ENCODE measurements around the gene GPR137.

Gene GPR137

GRCh38 chr11:64284962-64285884 is at the start of gene GPR137:
Gene GPR137 (plus strand): TSS chr11:64285848. CDS start chr11:64286525, 677 bp downstream.
- Histone ChIP-seq H3K27me3 (ENCODE audit: insufficient read depth, insufficient read length) (peaks cover 12% of the 10 kb centered on the region), H3K9me3 (ENCODE audit: insufficient read depth, low read length) (no peaks in the 10 kb centered on the region), H3K36me3 (ENCODE audit: insufficient read depth, insufficient read length, low read length) (peaks cover 23% of the 10 kb centered on the region), H3K4me1 (ENCODE audit: insufficient read depth, insufficient read length) (peaks cover 2% of the 10 kb centered on the region), H3K4me3 (ENCODE audit: insufficient read length, low read depth) (peak within 1 kb of the TSS; percentile 75), H3K9ac (ENCODE audit: insufficient read length, low read depth) (peak within 1 kb of the TSS; percentile 93)
- DNase-seq (ENCODE audit: low read depth, low spot score) = no peak
- peak; percentile 84 for TF ChIP-seq YY1 (IDR thresholded peaks at IDR 0.05; ENCODE audit: insufficient read depth, insufficient read length)
- no peak for TF ChIP-seq SUZ12 (IDR thresholded peaks at IDR 0.05; ENCODE audit: extremely low read depth, insufficient read depth, insufficient read length)

GRCh38 chr11:64237484-64237951 is 48.1 kb upstream of the GPR137 start:
- peaks cover 21% of the 10 kb centered on the region for H3K4me1 ChIP-seq (ENCODE audit: insufficient read depth, insufficient read length)
- H3K9ac ChIP-seq (ENCODE audit: insufficient read length, low read depth) = no peak overlapping the region
- peaks cover 9% of the 10 kb centered on the region for H3K27me3 ChIP-seq (ENCODE audit: insufficient read depth, insufficient read length)
- no peaks in the 10 kb centered on the region for H3K9me3 ChIP-seq (ENCODE audit: insufficient read depth, low read length)
- H3K4me3 ChIP-seq (ENCODE audit: insufficient read length, low read depth) = no peak overlapping the region
- no peak for DNase-seq (ENCODE audit: low read depth, low spot score)
- H3K36me3 ChIP-seq (ENCODE audit: insufficient read depth, insufficient read length, low read length) = peaks cover 27% of the 10 kb centered on the region
- TF ChIP-seq YY1 (IDR thresholded peaks at IDR 0.05; ENCODE audit: insufficient read depth, insufficient read length) (no peak), ZNF274 (IDR thresholded peaks at IDR 0.05; ENCODE audit: low read depth, low read length) (no peak), SUZ12 (IDR thresholded peaks at IDR 0.05; ENCODE audit: extremely low read depth, insufficient read depth, insufficient read length) (no peak)

DNA sequence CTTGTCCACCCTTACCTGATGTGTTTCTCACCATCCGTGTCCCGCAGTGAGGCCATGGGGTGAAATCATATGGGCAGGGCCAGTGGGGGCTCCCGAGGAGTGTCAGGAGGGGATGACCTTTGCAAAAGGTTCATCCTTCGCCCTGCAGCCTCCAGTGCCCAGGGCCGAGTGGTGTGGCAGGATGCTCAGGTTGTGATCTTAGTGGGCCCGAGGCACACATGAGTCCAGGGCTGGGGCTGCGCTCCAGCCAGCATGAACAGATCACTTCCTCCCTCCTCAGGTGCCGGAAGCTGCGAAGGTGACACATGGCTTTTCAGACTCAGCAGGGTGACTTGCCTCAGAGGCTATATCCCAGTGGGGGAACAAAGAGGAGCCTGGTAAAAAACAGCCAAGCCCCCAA is 47.6 kb upstream of the GPR137 start:
- DNase-seq (ENCODE audit: low read depth, low spot score) = no peak
- H3K27me3 ChIP-seq (ENCODE audit: insufficient read depth, insufficient read length) = peaks cover 4% of the 10 kb centered on the region
- peaks cover 19% of the 10 kb centered on the region for H3K4me1 ChIP-seq (ENCODE audit: insufficient read depth, insufficient read length)
- no peak overlapping the region for H3K4me3 ChIP-seq (ENCODE audit: insufficient read length, low read depth)
- H3K36me3 ChIP-seq (ENCODE audit: insufficient read depth, insufficient read length, low read length) = peaks cover 31% of the 10 kb centered on the region
- H3K9ac ChIP-seq (ENCODE audit: insufficient read length, low read depth) = peak overlapping the region; percentile 11
- TF ChIP-seq YY1 (IDR thresholded peaks at IDR 0.05; ENCODE audit: insufficient read depth, insufficient read length) (no peak), ZNF274 (IDR thresholded peaks at IDR 0.05; ENCODE audit: low read depth, low read length) (no peak), SUZ12 (IDR thresholded peaks at IDR 0.05; ENCODE audit: extremely low read depth, insufficient read depth, insufficient read length) (no peak)
- H3K9me3 ChIP-seq (ENCODE audit: insufficient read depth, low read length) = no peaks in the 10 kb centered on the region

DNA sequence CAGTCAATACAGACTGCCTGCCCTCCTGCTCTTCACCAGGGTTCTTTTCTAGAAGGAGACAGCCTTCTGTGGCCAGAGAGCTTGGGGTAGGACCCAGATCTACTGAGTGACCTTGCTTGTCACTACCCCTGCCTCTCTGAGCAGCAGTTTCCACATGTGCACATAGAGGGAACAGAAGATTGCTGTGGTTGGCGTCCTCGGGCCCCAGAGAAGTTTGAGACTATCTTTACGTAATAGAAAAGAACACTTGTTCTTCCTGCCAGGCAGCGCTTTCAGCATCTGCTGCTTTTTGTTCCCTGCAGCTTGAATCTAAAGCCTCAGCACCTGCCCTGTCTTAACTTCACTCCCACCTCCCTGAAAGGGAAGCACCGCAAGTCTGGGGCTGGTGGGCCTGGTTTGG is 46.6 kb upstream of the GPR137 start:
- Histone ChIP-seq H3K4me1 (ENCODE audit: insufficient read depth, insufficient read length) (peaks cover 28% of the 10 kb centered on the region), H3K27me3 (ENCODE audit: insufficient read depth, insufficient read length) (no peaks in the 10 kb centered on the region), H3K36me3 (ENCODE audit: insufficient read depth, insufficient read length, low read length) (peaks cover 40% of the 10 kb centered on the region), H3K4me3 (ENCODE audit: insufficient read length, low read depth) (no peak overlapping the region), H3K9me3 (ENCODE audit: insufficient read depth, low read length) (no peaks in the 10 kb centered on the region), H3K9ac (ENCODE audit: insufficient read length, low read depth) (no peak overlapping the region)
- DNase-seq (ENCODE audit: low read depth, low spot score) = no peak
- TF ChIP-seq ZNF274 (IDR thresholded peaks at IDR 0.05; ENCODE audit: low read depth, low read length) (no peak), SUZ12 (IDR thresholded peaks at IDR 0.05; ENCODE audit: extremely low read depth, insufficient read depth, insufficient read length) (no peak), YY1 (IDR thresholded peaks at IDR 0.05; ENCODE audit: insufficient read depth, insufficient read length) (no peak)

DNA sequence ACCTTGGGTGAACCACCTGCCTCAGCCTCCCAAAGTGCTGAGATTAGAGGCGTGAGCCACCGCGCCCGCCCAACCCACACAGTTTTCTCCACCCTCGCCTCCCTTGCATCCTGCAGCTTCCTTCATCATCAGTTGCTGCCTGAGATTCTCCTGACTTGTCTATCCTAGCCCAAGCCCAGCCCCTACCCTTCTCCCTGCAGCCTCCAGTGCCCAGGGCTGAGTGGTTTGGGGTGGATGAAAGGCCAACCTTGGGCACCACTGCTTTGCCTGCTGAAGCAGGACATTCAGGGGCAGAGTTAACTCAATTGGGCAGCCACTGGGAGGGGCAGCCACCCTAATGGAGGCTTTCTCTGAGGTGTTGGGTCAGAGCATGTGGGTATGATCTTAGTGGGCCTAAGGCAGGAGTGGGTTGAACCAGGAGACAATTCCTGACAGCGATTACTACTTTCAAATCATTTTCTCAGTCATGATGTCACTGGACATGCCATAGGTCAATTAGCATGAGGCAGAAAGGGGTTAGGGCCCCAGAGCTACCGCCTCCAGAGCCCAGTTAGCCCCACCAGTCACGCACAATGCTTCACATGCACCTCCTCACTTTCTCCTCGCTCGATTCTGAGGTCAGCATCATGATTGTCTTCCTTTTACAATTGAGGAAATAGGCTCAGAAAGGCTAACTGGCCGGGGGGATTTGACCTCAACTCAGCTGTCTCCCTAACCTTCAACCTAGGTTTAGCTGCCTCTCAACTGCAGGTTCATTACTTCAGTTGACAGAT is 45.8 kb upstream of the GPR137 start:
- no peak for DNase-seq (ENCODE audit: low read depth, low spot score)
- Histone ChIP-seq H3K9ac (ENCODE audit: insufficient read length, low read depth) (peak overlapping the region; percentile 87), H3K27me3 (ENCODE audit: insufficient read depth, insufficient read length) (no peaks in the 10 kb centered on the region), H3K4me3 (ENCODE audit: insufficient read length, low read depth) (peak overlapping the region; percentile 75), H3K4me1 (ENCODE audit: insufficient read depth, insufficient read length) (peaks cover 31% of the 10 kb centered on the region), H3K9me3 (ENCODE audit: insufficient read depth, low read length) (no peaks in the 10 kb centered on the region), H3K36me3 (ENCODE audit: insufficient read depth, insufficient read length, low read length) (peaks cover 48% of the 10 kb centered on the region)
- TF ChIP-seq SUZ12 (IDR thresholded peaks at IDR 0.05; ENCODE audit: extremely low read depth, insufficient read depth, insufficient read length) = no peak
- TF ChIP-seq YY1 (IDR thresholded peaks at IDR 0.05; ENCODE audit: insufficient read depth, insufficient read length) = no peak
- TF ChIP-seq ZNF274 (IDR thresholded peaks at IDR 0.05; ENCODE audit: low read depth, low read length) = no peak

DNA sequence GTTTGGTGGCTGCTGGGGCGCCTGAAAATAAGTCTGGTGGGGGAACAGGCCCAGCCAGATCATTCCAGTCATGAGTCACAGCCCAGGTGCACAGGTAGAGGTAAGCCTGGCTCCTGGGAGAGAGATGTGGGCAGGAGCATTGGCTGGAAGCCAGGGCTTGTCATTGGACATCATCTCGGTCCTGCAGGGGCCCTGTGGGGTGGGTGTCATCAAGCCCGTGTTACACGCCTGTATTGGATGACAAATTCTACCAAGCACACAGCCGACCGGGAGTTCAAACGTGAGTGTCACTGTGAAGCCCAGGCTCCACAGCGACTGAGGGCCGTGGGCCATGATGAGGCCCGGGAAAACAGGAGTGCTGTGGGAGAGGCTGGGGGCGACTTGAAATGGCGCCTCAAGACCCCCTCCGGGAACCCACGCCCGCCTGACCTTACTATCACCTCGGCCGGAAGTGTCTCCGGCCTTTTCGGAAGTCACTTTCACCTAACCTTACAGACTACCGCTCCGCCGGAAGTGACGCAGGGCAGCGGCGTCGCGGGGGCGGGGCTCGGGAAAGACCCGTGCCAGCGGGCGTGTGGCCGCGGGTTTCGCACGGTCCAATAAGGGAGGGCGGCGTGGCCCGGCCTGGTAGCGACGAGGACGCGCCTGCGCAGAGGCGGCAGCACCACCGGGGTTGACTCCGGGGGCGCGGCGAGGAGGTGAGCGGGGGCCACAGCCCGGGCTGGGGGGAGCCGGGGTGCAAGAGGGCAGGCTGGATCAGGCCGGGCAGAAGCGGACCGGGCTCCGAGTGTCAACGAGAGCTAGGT is 45.0 kb upstream of the GPR137 start, which contains the start of gene FKBP2:
Gene FKBP2, plus strand, starts transcription at position 661 of the 806 bp plus-strand sequence. CDS start 1,293 bp downstream, outside the sequence.
- H3K9me3 ChIP-seq (ENCODE audit: insufficient read depth, low read length) = no peaks in the 10 kb centered on the region
- TF ChIP-seq SUZ12 (IDR thresholded peaks at IDR 0.05; ENCODE audit: extremely low read depth, insufficient read depth, insufficient read length) = no peak
- TF ChIP-seq ZNF274 (IDR thresholded peaks at IDR 0.05; ENCODE audit: low read depth, low read length) = no peak
- no peak for TF ChIP-seq YY1 (IDR thresholded peaks at IDR 0.05; ENCODE audit: insufficient read depth, insufficient read length)
- H3K9ac ChIP-seq (ENCODE audit: insufficient read length, low read depth) = peak within 1 kb of the TSS; percentile 94
- peak; percentile 93 for DNase-seq (ENCODE audit: low read depth, low spot score)
- peaks cover 27% of the 10 kb centered on the region for H3K4me1 ChIP-seq (ENCODE audit: insufficient read depth, insufficient read length)
- peak within 1 kb of the TSS; percentile 92 for H3K4me3 ChIP-seq (ENCODE audit: insufficient read length, low read depth)
- no peaks in the 10 kb centered on the region for H3K27me3 ChIP-seq (ENCODE audit: insufficient read depth, insufficient read length)
- peaks cover 56% of the 10 kb centered on the region for H3K36me3 ChIP-seq (ENCODE audit: insufficient read depth, insufficient read length, low read length)
